Cardiac septum (tissue), 1 donor: ENCODE data around the gene ASGR1. TPM values are rescaled to one million over a fixed set of nuclear protein-coding genes. Genes with fewer than 3 reads are reported as not detected.

Experiments
- DNase-seq: peaks from one replicate; pipeline ENCODE4 v3.0.0-alpha.2; 2020; ENCODE audit warnings: low spot score
- intact Hi-C: fragments of 100-400 bp; cut with DNase I; formaldehyde crosslinking; loops from one replicate; pipeline ENCODE4 v1.14.0; 2022
- long read RNA-seq: library from polyadenylated mRNA; unstranded; transcript quantifications from one replicate; pipeline ENCODE4 v2.0.0, GENCODE V29; 2021
- total RNA-seq: library from RNA; stranded (reverse); fragmentation: NEBNext Ultra II Directional; extraction: Animal tissue kit (Norgen Biotek cat#: 25700); gene quantifications from one replicate; pipeline ENCODE4 v1.2.1, GENCODE V29; 2021
- donor health status: DM: no; HTN: no; CAD: no.

Gene ASGR1, protein sequence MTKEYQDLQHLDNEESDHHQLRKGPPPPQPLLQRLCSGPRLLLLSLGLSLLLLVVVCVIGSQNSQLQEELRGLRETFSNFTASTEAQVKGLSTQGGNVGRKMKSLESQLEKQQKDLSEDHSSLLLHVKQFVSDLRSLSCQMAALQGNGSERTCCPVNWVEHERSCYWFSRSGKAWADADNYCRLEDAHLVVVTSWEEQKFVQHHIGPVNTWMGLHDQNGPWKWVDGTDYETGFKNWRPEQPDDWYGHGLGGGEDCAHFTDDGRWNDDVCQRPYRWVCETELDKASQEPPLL
- 0.54 TPM for total RNA-seq
- long read RNA-seq: 0 reads

DNA sequence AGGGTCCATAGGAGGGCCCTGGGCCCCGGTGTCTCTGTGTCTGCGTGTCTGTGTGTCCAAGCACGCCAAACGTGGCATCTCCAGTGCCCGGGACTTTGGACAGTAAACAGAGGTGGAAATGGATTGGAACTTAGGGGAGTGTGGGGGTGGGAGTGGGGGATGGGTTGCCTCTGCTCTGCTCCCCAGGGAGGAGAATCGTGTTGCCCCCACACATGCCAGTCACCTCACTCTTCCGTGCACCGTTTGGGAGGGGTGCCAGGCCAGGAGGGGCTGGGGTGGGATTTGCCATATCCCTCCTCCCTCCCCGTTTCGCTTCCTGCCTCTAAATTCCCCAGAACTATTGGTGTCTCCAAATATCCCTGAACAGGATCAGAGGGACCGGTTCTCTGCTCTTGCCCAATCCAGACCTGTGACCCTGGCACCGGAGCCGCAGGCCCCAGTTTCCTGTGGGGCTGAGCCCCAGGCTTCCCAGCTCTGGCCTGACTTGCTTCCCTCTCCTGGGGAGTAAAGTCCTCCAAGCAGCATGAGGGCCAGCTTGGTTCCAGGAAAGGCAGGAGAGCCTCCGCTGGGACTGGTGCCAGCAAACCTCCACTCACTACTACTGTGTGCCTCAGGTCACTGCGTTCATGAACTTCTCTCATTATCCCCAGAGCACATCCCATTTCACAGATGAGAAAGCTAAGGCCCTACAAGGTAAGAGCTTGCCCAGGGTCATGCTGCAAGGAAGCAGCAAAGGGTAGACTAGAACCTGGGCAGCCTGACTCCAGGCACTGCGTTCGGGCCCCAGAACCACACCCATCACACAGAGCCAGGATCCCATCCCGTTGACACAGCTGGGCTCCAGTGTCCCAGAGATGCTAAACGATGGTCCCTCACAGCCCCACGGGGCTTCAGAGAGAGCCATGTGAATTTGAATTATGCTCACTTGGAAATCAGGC lies at the start of gene ASGR1:
Gene ASGR1, minus strand, starts transcription at position 54 of the 938 bp plus-strand sequence. CDS start 807 bp downstream, outside the sequence.
- intact Hi-C loops: no loop called here
- DNase-seq: no peak

DNA sequence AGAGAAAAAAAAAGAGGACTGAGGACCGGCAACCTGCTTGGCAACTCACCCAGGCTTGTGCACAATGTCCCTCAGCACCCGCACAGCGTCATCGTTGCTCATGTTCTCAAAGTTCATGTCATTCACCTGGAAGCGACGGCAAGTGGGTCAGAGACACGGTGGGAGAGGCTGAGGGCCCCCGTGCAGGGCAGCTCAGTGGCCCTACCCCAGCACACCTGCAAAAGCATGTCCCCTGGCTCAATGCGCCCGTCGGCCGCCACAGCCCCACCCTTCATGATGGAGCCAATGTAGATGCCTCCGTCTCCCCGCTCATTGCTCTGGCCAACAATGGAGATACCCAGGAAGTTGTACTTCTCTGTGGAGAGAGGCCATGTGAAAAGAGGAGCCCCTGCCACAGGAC lies 49.8 kb upstream of the ASGR1 start:
- intact Hi-C loops: no loop called here
- no peak for DNase-seq

DNA sequence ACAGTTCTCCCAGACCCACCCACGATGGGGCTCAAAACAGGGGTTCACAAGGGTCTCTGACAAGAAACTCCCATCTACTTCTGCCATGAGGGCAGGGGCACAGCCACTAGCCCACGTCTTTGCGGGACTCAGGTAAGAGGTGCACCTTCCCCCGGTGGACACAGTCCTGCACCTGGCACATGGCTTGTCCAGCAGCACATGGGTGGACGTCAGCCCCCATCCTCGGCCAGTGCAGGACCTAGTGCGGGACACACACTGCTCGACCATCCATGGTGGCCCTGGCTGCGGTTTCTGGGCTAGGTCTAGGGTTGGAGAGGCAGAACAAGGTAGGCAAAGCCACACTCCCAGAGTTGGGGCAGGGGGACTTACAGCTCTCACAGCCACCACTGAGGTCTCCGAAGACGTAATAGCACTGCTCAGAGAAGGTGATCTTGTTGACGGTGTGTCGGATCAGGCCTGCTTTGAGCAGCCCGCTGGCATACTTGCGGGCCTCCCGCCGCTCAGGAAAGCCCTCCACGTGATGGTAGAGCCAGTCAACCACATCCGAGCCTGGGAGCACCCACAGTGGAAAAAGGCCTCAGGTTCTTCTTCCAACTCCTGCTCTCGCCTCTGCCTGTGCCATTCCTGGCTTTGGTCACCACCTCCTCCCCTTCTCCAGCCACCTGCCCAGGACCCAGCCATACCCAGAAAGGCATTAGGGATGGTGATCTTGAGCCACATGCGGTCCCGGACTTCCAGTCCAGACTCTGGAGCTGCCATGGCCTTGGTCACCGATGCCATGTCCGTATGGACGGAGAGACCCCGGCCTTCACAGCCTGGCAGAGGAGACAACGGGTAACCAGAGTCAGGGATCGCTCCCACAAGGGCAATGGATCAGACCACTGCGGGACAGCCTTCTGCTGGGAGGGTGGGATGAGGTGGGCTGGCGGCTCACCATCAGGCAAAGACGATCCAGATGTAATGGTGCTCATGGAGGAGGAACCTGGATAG lies 47.8 kb upstream of the ASGR1 start:
- intact Hi-C loops: no loop called here
- DNase-seq: no peak

DNA sequence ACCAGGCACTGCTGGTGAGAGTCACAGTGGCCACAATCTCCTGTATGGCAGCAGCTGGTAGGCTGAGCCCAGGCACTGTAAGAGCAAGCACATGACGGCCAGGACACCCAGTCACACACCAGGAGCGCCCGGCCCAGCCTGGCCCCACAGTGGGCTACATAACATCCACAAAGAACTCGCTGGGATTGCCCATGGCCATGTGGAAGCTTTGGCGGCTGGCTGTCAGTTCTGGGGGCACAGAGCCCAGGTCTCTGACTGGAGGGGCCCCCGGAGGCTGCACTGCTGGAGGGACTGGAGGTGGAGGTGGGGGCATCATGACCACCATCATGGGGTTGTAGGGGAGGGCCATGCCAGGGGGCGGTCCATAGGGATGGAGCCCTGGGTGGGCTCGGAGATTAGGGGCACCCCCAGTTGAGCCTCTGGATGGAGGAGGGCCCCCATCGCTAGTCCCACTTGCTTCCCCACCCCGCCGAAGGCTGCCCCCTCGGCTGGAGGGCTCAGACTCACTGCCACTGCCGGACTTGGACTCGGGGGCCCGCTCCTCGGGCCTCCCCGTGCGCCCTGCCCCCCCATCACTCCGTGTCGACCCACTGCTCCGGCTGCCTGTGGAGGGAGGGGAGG lies 46.7 kb upstream of the ASGR1 start:
- intact Hi-C loops: no loop called here
- no peak for DNase-seq

DNA sequence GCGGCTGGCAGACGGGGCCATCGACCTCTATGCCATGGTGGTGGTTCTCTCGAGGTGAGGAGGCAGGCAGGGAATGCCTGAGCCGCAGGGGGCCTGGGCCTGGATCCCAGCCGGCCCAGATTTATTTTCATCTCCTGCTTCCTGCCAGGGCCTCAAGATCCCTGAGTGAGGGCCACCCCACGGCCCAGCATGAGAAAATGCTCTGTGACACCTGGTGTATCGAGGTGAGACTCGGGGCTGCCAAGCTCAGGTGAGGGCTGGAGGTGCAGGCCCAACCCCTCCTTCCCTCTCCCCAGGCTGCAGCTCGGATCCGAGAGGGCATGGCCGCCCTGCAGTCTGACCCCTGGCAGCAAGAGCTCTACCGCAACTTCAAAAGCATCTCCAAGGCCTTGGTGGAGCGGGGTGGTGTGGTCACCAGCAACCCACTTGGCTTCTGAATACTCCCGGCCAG lies 45.5 kb upstream of the ASGR1 start:
- intact Hi-C loops: no loop called here
- DNase-seq: no peak

DNA sequence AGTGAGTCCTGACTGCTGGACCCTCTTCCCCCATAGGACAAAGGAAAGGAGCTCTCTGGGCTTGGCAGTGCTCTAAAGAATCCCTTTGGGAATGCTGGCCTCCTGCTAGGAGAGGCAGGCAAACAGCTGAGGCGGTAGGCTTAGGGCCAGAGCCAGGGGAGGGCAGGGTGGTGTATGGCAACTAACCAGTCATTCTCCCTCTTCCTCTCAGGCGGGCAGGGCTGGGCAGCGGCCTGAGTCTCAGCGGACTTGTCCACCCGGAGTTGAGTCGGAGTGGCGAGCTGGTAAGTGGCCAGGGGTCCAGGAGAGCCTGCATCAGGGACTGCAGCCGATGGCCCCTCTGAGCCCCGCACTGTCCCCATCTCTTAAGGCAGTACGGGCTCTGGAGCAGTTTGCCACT lies 44.9 kb upstream of the ASGR1 start:
- DNase-seq: no peak
- intact Hi-C loops: no loop called here

DNA sequence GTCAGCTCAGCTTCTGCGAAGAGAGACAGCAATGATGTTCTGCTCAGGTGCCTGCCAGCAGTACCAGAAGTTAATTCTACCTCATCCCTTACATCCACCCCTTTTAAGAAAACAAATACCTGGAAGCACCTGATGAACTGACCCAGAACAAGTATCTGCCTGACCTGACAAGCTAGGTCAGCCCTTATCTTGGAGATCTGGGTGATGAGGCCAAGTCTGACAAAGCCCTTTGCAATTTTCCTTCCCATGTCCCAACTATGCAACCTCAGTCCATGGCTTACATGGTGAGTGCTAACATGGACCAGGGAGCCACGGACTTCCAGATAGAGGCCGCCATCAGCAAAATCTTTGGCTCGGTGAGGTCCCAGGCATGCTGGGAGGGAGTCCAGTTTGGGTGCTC lies 44.2 kb upstream of the ASGR1 start:
- DNase-seq: no peak
- intact Hi-C loops: no loop called here

DNA sequence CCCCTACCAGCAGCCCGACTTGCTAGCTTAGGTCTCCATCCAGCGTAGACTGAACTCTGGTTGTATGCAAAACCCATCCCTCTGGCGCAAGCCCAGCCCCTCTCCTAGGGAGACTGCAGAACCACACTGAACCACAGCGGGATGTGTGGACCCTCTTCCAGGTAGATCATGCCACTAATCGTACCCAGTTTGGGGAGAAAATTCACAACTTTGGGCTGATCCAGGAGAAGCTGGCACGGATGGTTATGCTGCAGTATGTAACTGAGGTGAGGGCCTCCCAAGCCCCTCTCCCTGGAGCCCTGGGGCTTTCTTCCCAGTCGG lies 43.8 kb upstream of the ASGR1 start:
- DNase-seq: no peak
- intact Hi-C loops: no loop called here

DNA sequence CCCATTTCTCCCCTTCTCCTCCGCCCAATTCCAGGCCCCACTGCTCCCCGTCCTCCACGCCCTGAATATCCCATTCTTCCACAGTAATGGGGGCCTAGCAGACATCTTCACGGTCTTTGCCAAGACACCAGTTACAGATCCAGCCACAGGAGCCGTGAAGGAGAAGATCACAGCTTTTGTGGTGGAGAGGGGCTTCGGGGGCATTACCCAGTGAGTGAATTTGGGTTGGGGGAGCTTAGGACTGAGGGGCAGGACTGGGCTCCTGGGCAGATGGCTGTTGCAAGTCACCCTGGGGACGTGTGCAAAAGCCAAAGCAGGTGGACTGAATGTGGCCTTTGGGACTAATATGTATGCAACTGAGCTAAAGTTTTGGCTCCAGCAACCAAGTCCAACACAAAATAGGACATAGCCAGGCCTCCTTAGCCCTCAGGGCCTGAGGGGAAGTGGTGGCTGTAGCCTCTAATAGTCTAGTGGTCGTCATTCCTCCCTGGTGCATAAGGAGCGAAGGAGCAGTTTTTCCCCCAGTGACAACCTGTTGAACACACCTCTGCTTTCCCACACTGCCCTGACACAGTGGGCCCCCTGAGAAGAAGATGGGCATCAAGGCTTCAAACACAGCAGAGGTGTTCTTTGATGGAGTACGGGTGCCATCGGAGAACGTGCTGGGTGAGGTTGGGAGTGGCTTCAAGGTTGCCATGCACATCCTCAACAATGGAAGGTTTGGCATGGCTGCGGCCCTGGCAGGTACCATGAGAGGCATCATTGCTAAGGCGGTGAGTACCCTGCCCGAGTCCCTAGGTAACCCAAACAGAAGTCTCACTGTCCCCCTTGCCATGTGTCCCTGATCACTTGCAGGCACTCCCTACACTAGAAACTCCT lies 43.2 kb upstream of the ASGR1 start:
- DNase-seq: no peak
- intact Hi-C loops: no loop called here

DNA sequence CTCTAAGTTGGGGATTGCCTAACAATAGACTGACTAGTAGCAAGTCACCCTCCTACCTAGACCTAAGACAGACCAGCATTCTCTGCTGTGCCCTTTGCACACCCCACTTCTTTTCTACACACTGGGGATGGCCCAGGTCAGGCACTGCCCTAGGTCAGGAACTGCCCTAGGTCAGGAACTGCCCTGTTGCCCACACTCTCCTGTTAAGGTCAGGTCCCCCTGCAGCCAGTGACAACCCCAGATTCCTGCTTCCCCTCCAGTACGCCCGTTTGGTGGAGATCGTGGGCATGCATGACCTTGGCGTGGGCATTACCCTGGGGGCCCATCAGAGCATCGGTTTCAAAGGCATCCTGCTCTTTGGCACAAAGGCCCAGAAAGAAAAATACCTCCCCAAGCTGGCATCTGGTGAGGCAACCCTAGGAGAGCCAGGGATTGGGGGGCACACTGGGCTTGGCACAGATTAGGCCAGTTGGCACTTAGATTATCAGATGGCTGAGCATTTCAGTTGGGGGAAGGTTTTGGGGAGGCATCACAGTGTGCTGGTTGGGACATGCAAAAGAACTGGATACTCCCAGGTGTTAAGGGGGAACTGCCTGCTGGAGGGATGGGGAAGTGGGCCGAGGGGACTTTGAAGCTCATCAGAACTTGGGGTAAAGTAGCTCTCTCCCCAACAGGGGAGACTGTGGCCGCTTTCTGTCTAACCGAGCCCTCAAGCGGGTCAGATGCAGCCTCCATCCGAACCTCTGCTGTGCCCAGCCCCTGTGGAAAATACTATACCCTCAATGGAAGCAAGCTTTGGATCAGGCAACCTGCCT lies 42.3 kb upstream of the ASGR1 start:
- intact Hi-C loops: loop anchor here (2.0 kb wide), 1 partner anchor 17 kb away; the partner anchor contains the start of gene PHF23
- DNase-seq: no peak

DNA sequence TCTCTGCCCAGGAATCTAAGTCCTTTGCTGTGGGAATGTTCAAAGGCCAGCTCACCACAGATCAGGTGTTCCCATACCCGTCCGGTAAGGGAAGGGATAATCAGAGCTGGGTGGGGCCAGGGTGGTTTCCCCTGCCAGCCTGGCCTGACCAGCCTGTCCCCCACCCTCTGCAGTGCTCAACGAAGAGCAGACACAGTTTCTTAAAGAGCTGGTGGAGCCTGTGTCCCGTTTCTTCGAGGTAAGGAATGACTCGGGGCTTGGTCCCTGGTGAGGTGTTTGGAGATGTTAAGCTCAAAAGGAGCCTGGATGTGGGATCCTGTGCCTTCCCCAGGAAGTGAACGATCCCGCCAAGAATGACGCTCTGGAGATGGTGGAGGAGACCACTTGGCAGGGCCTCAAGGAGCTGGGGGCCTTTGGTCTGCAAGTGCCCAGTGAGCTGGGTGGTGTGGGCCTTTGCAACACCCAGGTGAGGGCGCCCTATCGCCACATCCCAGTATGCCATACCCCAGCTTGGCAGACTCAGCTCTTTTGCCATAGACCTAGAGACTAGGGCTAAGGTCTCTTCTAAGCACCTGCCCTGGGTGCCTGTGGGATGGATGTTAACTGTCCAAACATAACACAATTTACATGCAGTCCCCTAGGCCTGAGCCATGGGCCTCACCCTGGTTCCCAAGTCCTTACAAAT lies 41.6 kb upstream of the ASGR1 start:
- peak; percentile 84 for DNase-seq
- intact Hi-C loops: loop anchor here (2.0 kb wide), 1 partner anchor 18 kb away; the partner anchor contains the start of gene PHF23

DNA sequence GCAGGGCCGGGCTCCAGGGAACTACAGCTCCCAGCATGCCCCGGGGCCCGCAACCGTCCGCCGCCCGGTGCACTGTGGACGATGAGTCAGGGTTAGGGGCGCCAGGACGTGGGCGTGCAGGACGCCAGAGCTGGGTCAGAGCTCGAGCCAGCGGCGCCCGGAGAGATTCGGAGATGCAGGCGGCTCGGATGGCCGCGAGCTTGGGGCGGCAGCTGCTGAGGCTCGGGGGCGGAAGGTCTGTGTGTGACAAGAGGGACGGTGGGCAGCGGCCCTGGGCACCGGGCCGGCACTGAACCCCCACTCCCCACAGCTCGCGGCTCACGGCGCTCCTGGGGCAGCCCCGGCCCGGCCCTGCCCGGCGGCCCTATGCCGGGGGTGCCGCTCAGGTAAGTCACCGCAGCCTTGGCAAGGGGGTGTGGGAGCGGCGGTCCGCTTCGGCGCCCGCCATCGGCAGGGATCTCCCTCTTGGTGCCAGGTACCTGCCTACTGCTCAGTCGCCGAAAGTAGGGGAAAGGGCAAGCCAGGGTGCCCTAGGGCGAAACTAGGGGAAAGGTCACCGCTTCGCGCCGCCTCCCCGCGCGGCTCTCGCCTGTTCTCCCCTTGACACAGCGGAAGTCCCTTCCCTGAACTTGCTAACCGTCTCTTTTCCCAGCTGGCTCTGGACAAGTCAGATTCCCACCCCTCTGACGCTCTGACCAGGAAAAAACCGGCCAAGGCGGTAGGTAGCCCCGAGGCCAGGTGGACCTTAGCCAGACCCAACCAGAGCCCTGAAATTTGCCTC lies 40.8 kb upstream of the ASGR1 start, which contains the start of the genes ACADVL and DLG4:
Gene ACADVL, plus strand, starts transcription at position 127 of the 781 bp plus-strand sequence. Its CDS starts 47 bp downstream, at position 174.
Gene DLG4, minus strand, starts transcription at position 25 of the 781 bp plus-strand sequence.
- DNase-seq: peak; percentile 96
- intact Hi-C loops: loop anchor here (2.0 kb wide), 1 partner anchor 19 kb away; the partner anchor contains the start of gene PHF23

DNA sequence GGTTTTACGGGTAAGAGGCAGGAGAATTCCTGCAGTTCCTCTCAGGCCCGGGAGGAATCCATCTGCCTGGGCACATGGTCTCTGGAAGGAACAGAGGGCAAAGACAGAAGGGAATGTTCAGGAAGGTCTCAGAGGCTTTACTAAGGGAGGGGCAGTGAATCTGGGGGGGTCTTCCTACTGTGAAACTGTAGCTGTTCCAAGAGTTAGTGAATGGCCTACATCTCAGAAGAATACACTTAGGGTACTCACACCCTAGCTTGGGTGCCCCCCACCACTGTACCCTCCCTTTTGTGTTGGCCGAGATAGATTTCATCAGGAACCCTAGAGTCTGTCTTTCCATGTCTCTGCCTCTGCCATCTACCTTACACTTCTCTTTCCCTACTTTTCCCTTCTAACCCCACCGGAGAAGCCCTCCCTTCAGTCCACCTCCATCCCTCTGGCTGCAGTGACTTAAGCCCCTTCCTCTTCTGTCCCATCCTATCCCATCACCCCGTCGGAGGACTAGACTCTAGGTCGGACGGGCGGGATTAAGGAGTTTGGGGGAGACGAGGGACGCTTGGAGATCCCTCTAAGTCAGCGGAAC lies 40.1 kb upstream of the ASGR1 start:
- intact Hi-C loops: no loop called here
- no peak for DNase-seq

DNA sequence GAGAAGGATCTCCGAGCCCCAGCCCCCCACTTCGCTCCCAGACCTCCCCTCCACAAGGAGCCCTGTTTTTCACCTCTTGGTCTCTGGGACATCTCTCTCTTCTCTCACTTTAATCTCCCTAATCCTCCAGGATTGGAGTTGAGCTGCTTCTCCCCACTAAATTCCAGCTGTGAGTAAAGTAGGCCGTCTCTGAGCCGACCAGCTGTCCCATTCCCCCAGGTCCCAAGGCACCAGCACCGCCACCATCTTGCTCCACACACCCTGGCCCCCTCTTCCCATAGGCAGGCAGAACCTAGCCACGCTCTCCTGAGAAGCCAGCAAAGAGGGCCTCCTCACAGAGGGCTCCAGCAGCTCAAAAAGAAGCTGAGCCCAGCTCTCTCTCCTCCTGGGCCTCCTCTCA lies 39.6 kb upstream of the ASGR1 start:
- no peak for DNase-seq

DNA sequence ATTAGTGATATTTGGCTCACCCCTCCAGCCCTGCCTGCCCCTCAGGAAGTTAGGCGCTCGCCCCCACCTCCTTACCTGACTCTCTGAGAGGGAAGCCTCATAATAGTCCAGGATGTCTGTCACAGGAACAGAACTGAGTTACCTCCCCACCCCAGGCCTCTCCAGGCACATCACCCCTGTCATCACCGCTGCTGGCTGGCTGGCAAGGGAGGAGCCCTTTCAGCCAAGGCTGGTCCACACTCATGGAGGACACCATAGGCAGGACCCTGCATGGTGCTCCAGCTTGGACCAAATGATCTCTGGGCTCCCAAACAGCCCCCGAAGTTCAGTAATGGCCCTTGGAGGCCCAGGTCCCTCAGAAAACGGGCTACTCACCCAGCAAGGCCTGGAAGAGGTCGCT lies 39.0 kb upstream of the ASGR1 start:
- no peak for DNase-seq
- intact Hi-C loops: no loop called here

More for the DNA sequence above, 39.6 kb upstream of the ASGR1 start:
- intact Hi-C loops: no loop called here
